DMS114 treated with DMSO at 0.1 percent for 48 hours (cell line): ENCODE results near the gene CYP4F2.
"Not testable (repeated sequence)": the region's sequence is repeated elsewhere in the genome, so short reads cannot be mapped to it uniquely, and the experiment has no call there.

Source experiments
- DNase-seq: peaks from one replicate; lab custom pipeline; 2025; ENCODE audit not compliant: unreplicated experiment; lab: John Stamatoyannopoulos, UW

CYP4F2 gene

GRCh38 chr19:15897738-15898276 lies at the start of gene CYP4F2:
CYP4F2 (minus strand) TSS chr19:15898074; CDS start chr19:15897611, 463 bp downstream.
- DNase-seq, result no peak

GRCh38 chr19:15945301-15945700 lies 47.4 kb upstream of the CYP4F2 start:
- DNase-seq, result no peak

- DNase-seq, result no peak
These were observed 46.5 kb upstream of the CYP4F2 start for GRCh38 chr19:15944401-15944800.

GRCh38 chr19:15937771-15938170 lies 39.9 kb upstream of the CYP4F2 start:
- no peak for DNase-seq

- DNase-seq, result no peak
These were observed 39.1 kb upstream of the CYP4F2 start for GRCh38 chr19:15936950-15937349.

- DNase-seq, result no peak
These were observed 38.3 kb upstream of the CYP4F2 start for GRCh38 chr19:15936173-15936572.

- DNase-seq, result no peak
These were observed 37.4 kb upstream of the CYP4F2 start for GRCh38 chr19:15935167-15935702.

- DNase-seq, result no peak
These were observed 36.6 kb upstream of the CYP4F2 start, which contains the start of gene CYP4F11 for GRCh38 chr19:15934332-15935078. CYP4F11 (minus strand) TSS chr19:15934529; CDS start chr19:15934408, 121 bp downstream.

GRCh38 chr19:15933761-15934331 lies 36.0 kb upstream of the CYP4F2 start:
- DNase-seq, result not testable (repeated sequence)

- no peak for DNase-seq
These were observed 30.4 kb upstream of the CYP4F2 start for GRCh38 chr19:15928321-15928720.

GRCh38 chr19:15926484-15926883 lies 28.6 kb upstream of the CYP4F2 start:
- no peak for DNase-seq

- no peak for DNase-seq
These were observed 25.8 kb upstream of the CYP4F2 start for GRCh38 chr19:15923702-15924101.

GRCh38 chr19:15922021-15922420 lies 24.1 kb upstream of the CYP4F2 start:
- no peak for DNase-seq

- no peak for DNase-seq
These were observed 21.4 kb upstream of the CYP4F2 start for GRCh38 chr19:15919243-15919642.

- no peak for DNase-seq
These were observed 17.2 kb upstream of the CYP4F2 start for GRCh38 chr19:15915109-15915508.

- DNase-seq, result no peak
These were observed 16.0 kb upstream of the CYP4F2 start for GRCh38 chr19:15913830-15914229.

- no peak for DNase-seq
These were observed 15.5 kb upstream of the CYP4F2 start for GRCh38 chr19:15913384-15913783.

- no peak for DNase-seq
These were observed 13.8 kb upstream of the CYP4F2 start for GRCh38 chr19:15911599-15912235.

- DNase-seq, result no peak
These were observed 7.2 kb upstream of the CYP4F2 start for GRCh38 chr19:15905026-15905425.

- DNase-seq, result not testable (repeated sequence)
These were observed 5.0 kb upstream of the CYP4F2 start for GRCh38 chr19:15902898-15903297.

- no peak for DNase-seq
These were observed 4.4 kb upstream of the CYP4F2 start for GRCh38 chr19:15902254-15902653.

GRCh38 chr19:15900504-15900903 lies 2.6 kb upstream of the CYP4F2 start:
- DNase-seq, result no peak
